Choroid plexus epithelial cell (primary cell): ENCODE data around the gene RANBP3.
"Not testable (repeated sequence)": the region's sequence is repeated elsewhere in the genome, so short reads cannot be mapped to it uniquely, and the experiment has no call there.

Experiments used
- DNase-seq: peaks from one replicate; pipeline ENCODE4 v3.0.0-alpha.2; 2010; ENCODE audit warnings: low read depth
- H3K4me3 ChIP-seq: 2 replicates; pipeline ENCODE4 v1.5.1; 2011; ENCODE audit warnings: low read depth, mild to moderate bottlenecking, control low read depth, low read length, moderate library complexity
- CTCF ChIP-seq: conservative IDR thresholded peaks from 2 replicates; pipeline ENCODE4 v1.5.1; 2011; ENCODE audit warnings: low read depth, mild to moderate bottlenecking, control low read depth, inconsistent platforms, low read length, moderate library complexity

Gene RANBP3

GRCh38 chr19:5889288-5889971, 88.5 kb downstream of the RANBP3 start:
- no peak for TF ChIP-seq CTCF
- H3K4me3 ChIP-seq, result no peak overlapping the region
- peak; percentile 45 for DNase-seq

- not testable (repeated sequence) for H3K4me3 ChIP-seq, DNase-seq
These were observed 93.7 kb downstream of the RANBP3 start for GRCh38 chr19:5884065-5884811.

- H3K4me3 ChIP-seq, DNase-seq: not testable (repeated sequence)
These were observed 94.6 kb downstream of the RANBP3 start for GRCh38 chr19:5883157-5883873.

- H3K4me3 ChIP-seq, result no peak overlapping the region
- peak; percentile 28 for DNase-seq
- TF ChIP-seq CTCF, result no peak
These were observed 95.4 kb downstream of the RANBP3 start for GRCh38 chr19:5882421-5882968.

- H3K4me3 ChIP-seq, result no peak overlapping the region
- no peak for DNase-seq
- no peak for TF ChIP-seq CTCF
These were observed 96.2 kb downstream of the RANBP3 start for GRCh38 chr19:5881543-5882299.

- no peak overlapping the region for H3K4me3 ChIP-seq
- peak; percentile 93 for DNase-seq
- no peak for TF ChIP-seq CTCF
These were observed 97.3 kb downstream of the RANBP3 start for GRCh38 chr19:5880604-5881078.

- TF ChIP-seq CTCF, result no peak
- no peak for DNase-seq
- no peak overlapping the region for H3K4me3 ChIP-seq
These were observed 97.7 kb downstream of the RANBP3 start for GRCh38 chr19:5880196-5880595.
